GM21447 (cell line): Measurements from ENCODE around the gene CARD9.

Source experiments
- ATAC-seq: cut with Tn5 transposase; IDR thresholded peaks from one replicate; pipeline ENCODE4 v1.9.1; 2021; ENCODE audit not compliant: unreplicated experiment

The CARD9 gene

DNA sequence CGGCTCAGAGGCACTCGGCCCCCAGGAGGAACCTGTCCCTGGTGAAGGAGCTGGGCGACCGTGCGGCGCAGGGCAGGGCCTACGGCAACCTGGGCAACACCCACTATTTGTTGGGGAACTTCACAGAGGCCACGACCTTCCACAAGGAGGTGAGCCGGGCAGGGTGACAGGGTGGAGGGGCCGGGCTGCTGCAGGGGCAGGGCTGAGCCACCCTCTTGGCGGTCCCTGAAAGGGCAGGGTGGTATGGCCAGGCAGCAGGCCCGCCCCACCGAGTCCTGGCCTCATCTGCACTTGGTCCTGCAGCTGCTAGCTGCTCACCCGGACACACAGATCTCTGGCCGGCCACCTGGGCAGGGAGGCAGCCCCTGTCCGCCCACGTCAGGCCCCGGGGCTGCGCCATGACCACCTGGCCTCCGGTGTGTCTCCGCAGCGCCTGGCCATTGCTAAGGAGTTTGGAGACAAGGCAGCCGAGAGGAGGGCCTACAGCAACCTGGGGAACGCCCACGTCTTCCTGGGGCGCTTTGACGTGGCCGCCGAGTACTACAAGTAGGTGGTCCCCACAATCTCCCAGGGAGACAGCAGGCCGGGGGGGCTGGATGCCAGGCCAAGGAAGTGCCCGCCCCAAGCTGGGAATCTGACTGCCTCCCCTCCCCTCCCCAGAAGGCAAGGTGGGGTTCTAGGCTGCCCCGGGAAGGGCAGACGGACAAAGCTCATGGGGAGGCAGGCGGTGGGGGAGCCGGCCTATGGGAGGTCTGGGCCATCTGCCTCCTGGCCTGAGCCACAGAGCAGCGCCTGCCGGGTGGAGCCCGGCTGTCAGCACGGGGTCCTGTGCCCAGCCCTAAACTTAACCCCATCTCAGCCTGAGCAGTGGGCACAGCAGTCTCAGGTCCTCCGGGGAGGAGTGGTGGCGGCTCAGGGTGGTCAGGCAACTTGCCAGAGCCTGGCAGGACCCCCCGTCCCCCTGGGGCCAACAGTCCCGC, 35.8 kb downstream of the CARD9 start:
- no peak for ATAC-seq

- ATAC-seq, result no peak
These were observed 36.6 kb downstream of the CARD9 start for GRCh38 chr9:136336881-136337280.

GRCh38 chr9:136336156-136336870, 37.2 kb downstream of the CARD9 start:
- no peak for ATAC-seq

DNA sequence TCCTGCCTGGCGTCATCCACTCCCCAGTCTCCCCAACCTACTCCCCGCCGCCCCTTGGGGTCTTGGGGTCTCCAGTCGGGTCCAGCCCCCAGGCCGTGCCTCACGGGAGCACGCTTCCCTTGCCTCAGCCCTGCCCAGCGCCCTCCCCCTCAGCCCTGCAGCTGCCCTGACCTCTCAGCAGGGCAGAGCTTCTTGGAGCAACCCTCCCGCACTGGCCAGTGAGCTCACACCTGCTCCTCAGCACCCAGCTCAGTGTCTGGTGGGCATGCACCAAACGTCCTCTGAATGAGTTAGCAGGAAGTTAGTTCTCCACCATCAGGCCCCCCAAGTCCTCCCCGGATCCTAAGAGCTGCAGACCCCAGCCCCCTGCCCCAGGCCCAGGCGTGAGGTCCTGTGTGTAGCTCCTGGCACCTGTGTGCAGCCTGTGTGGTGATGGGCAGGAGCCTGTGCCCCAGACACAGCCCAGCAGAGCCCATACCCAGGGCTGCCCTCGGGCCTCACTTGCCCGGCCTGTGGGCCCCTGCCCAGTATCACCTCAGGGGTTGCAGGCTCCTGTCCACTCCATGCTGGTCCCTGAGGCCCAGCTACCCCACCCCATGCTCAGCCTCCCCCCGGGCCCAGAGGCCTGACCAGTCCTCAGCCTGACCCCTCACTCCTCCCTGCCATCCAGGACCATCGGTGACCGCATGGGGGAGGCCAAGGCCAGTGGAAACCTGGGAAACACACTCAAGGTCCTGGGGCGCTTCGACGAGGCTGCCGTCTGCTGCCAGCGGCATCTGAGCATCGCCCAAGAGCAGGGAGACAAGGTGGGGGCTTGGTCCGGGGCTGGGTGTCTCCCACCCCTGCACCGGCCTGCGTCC, 37.9 kb downstream of the CARD9 start:
- ATAC-seq, result no peak

DNA sequence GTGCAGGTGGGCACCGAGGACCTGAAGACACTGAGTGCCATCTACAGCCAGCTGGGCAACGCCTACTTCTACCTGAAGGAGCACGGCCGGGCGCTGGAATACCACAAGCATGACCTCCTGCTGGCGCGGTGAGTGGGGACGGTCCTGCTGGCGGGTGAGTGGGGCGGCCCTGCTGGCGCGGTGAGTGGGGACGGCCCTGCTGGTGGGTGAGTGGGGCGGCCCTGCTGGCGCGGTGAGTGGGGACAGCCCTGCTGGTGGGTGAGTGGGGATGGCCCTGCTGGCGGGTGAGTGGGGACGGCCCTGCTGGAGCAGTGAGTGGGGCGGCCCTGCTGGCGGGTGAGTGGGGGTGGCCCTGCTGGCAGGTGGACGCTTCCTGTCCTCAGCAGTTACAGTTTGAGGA, 38.9 kb downstream of the CARD9 start:
- no peak for ATAC-seq

DNA sequence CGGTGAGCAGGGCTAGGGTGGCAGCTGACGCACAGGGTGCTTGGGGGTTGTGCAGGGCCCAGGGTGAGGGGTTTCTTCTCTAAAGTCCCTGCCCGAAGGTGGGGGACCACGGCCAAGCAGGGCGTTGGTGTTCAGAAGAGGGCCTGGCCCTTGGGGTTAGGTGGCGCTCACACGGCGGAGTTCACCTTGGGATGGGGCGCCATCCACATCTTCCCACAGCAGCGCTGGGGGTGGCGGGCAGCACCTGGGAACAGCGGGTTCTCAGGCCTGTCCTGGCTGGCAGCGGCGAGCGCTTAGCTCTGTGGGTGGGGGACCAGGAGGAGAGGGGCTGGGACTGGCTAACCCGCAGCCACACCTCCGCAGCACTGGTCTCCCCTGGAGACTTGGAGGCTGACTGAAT, 40.0 kb downstream of the CARD9 start:
- no peak for ATAC-seq

- no peak for ATAC-seq
These were observed 40.4 kb downstream of the CARD9 start for GRCh38 chr9:136333045-136333444.

DNA sequence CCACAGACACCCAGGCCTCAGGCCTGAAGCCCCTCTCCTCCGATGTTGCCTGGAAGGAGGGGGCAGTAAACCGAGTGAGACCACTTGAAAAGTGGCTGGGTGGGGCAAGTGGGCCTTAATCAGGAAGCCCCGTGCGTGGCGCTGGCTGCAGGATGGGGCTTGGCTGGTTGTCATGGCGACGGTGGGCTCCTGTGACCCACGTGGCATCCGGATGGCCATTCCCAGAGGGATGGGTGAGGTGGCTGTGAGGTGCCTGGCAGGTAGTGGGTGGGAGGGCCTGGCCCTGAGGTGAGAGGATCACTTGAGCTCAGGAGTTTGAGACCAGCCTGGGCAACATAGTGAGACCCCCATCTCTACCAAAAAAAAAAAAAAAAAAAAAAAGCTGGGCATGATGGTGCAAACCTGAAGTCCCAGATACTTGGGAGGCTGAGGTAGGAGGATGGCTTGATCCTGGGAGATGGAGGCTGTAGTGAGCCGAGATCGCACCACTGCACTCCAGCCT, 40.9 kb downstream of the CARD9 start:
- ATAC-seq, result no peak

DNA sequence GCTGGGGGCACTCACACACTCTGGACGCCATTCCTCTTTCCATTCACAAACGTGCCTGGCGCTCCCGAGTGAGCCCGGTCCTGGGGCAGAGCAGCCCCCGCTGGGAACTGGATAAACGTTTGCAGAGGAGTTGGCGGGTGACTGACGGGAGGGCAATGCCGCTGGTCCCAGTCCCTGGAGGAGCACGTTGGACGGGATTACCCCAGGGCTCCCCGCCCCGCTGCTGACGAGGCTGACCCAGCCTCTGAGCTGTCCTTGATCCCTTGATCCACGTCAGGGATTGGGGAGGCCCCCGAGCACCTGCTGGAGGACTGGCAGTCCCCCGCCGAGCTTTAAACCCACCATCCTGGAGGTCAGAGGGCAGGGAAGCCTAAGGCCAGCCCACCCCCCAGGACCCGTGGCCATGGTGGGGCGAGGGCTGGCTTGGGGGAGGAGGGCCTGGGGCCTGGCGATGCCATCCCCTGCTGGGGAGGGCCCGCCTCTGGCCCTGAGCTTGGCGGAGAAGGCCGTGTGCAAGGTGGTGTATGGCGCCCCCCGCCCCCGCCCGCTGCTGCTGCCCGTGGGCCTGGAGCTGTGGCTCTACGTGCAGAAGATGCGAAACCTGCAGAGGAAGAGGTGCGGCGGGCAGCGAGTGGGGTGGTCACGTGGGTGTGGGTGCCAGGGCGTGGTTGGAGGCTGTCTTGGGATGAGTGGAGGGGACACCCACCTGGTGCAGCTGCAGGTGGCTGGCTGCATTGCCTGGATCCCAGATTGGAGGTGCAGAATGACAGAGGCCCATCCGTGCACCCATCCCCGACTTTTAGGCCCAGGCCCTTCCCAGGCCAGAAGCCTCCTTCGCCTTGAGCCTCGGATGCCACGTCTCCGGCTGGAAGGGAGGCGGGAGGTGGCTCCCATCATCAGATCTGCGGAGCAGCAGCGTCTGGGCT, 41.6 kb downstream of the CARD9 start:
- no peak for ATAC-seq

GRCh38 chr9:136331030-136331429, 42.4 kb downstream of the CARD9 start:
- ATAC-seq, result no peak

DNA sequence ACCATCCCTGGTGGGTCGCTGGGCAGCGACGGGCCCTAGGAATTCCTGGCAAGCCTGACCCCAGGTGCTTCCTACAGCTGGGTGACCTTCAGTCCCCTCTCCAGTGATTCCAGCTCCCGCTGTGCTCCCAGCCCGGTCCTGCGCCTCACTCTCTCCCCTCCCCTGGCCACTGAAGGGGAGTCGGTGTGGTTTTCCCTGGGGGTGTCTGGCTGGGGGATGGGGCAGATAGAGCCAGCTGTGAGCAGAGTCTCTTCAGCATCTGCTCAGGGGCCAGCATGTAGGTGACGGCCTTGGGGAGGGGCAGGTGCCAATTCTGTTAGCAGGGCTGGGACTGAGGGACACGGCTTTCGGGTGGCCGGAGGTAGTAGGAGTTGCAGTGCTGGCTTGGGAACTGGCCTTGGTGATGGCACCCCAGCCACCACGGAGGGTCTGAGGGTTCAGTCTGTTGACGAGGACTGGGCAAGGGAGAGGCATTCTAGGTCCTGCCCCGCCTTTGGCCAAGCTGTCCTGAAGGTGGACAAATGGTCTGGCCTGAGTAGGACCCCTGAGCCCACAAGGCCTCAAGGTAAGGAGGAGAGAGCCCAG, 43.0 kb downstream of the CARD9 start:
- no peak for ATAC-seq

- no peak for ATAC-seq
These were observed 43.6 kb downstream of the CARD9 start for GRCh38 chr9:136329636-136330405.

- ATAC-seq, result no peak
These were observed 44.2 kb downstream of the CARD9 start for GRCh38 chr9:136329211-136329627.

GRCh38 chr9:136328622-136329041, 44.8 kb downstream of the CARD9 start:
- ATAC-seq, result no peak

DNA sequence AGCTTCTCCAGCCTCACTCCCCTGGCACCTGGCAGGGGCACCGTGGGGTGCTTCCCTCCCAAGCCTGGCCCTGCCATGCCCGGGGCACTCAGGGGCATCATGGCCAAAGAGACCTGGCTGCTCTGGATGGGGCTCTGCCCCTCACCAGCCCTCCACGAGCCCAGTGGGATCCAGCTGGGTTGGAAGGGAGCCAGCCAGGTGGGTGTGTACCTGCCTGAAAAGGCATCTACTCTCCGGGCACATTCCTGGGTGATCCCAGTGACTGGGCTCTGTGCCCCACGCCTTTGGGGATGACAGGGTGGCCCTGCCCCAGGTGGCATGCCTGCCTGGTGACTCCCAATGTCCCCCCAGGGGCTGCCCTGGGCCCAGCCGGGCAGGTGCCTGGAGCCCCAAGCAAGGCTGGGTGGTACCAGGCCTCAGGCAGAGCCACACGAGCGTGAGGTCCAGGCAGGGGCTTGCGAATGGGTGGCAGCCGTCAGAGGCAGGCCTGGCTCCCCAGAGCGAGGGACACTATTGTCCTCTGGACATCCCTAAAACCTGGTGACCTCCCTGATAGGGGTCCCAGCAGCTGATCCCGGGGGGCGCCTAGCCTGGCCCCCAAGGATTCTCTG, 45.4 kb downstream of the CARD9 start:
- ATAC-seq, result no peak

DNA sequence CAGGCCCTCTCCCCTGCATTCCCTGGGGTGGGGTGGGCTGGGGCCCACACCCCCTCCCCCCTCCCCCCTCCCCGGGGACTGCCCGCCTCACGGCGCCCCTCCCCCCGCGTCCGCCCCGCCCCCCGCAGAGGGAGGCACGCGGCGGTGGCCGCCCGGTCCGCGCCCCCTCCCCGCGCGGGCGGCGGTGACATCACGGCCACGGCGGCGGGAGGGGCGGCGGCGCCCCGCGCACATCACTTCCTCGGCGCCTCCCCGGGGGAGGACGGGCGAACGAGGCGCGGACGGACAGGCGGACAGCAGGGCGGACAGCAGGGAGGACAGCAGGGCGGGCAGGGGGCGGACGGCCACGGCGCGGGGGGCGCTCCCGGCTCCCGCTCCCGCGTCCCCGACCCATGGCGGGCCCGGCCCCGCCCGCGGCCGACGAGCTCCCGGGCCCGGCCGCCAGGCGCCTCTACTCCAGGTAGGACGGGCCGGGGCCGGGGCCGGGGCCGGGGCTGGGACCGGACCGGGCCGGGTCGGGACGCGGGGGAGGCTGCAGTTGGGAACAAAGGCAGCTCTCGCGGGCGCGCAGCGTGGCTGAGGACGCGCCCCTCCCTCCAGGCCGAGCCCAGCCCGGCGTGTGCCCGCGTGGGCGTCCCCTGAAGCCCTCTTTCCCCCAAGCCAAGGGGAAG, 46.0 kb downstream of the CARD9 start, which contains the start of gene GPSM1:
Gene GPSM1 (plus strand): TSS at position 236 of the 671 bp plus-strand sequence. CDS start 157 bp downstream, at position 393.
- ATAC-seq, result no peak

- ATAC-seq, result no peak
These were observed 46.6 kb downstream of the CARD9 start for GRCh38 chr9:136326761-136327303.
